ENCODE results near the gene YIPF7.

Gene YIPF7

GRCh38 chr4:44662623-44663005 lies 11.2 kb upstream of the YIPF7 start:
- no peak for DNase-seq (ENCODE audit: low read depth)
- H3K4me3 ChIP-seq (ENCODE audit: control insufficient read depth, low read depth, low read length): no peak overlapping the region
- no peak for TF ChIP-seq CTCF (IDR thresholded peaks at IDR 0.05; ENCODE audit: control insufficient read depth, insufficient read depth, low read depth, low read length, missing control alignments)

- TF ChIP-seq CTCF (IDR thresholded peaks at IDR 0.05; ENCODE audit: control insufficient read depth, insufficient read depth, low read depth, low read length, missing control alignments): no peak
- no peak overlapping the region for H3K4me3 ChIP-seq (ENCODE audit: control insufficient read depth, low read depth, low read length)
- DNase-seq (ENCODE audit: low read depth): no peak
Measured at GRCh38 chr4:44661940-44662622, 10.7 kb upstream of the YIPF7 start.

GRCh38 chr4:44660396-44660795 lies 9.0 kb upstream of the YIPF7 start:
- TF ChIP-seq CTCF (IDR thresholded peaks at IDR 0.05; ENCODE audit: control insufficient read depth, insufficient read depth, low read depth, low read length, missing control alignments): no peak
- H3K4me3 ChIP-seq (ENCODE audit: control insufficient read depth, low read depth, low read length): no peak overlapping the region
- no peak for DNase-seq (ENCODE audit: low read depth)

- no peak for DNase-seq (ENCODE audit: low read depth)
- no peak overlapping the region for H3K4me3 ChIP-seq (ENCODE audit: control insufficient read depth, low read depth, low read length)
- TF ChIP-seq CTCF (IDR thresholded peaks at IDR 0.05; ENCODE audit: control insufficient read depth, insufficient read depth, low read depth, low read length, missing control alignments): no peak
Measured at GRCh38 chr4:44652002-44652401, 577 bp upstream of the YIPF7 start.

GRCh38 chr4:44646151-44646550 lies 5.3 kb downstream of the YIPF7 start:
- no peak for TF ChIP-seq CTCF (IDR thresholded peaks at IDR 0.05; ENCODE audit: control insufficient read depth, insufficient read depth, low read depth, low read length, missing control alignments)
- H3K4me3 ChIP-seq (ENCODE audit: control insufficient read depth, low read depth, low read length): no peak overlapping the region

GRCh38 chr4:44638091-44638490 lies 13.3 kb downstream of the YIPF7 start:
- H3K4me3 ChIP-seq (ENCODE audit: control insufficient read depth, low read depth, low read length): no peak overlapping the region
- DNase-seq (ENCODE audit: low read depth): no peak
- no peak for TF ChIP-seq CTCF (IDR thresholded peaks at IDR 0.05; ENCODE audit: control insufficient read depth, insufficient read depth, low read depth, low read length, missing control alignments)

More at GRCh38 chr4:44646151-44646550, 5.3 kb downstream of the YIPF7 start:
- no peak for DNase-seq (ENCODE audit: low read depth)

Measured in AG09309 (cell line).